Measurements from ENCODE around the gene HNF4A.

The HNF4A gene

GRCh38 chr20:44392776-44393607 lies 37.5 kb downstream of the HNF4A start:
- Mint-ChIP-seq H3K4me1 (peaks cover 3% of the 10 kb centered on the region), H3K27ac (no peak overlapping the region), H3K4me3 (no peak overlapping the region), H3K36me3 (ENCODE audit: low read depth) (no peaks in the 10 kb centered on the region), H3K9me3 (no peaks in the 10 kb centered on the region), H3K27me3 (peaks cover 7% of the 10 kb centered on the region)
- ATAC-seq = no peak
- no peak for DNase-seq

- Mint-ChIP-seq H3K9me3 (no peaks in the 10 kb centered on the region), H3K27me3 (peaks cover 5% of the 10 kb centered on the region), H3K4me3 (no peak overlapping the region), H3K4me1 (peaks cover 1% of the 10 kb centered on the region), H3K27ac (no peak overlapping the region), H3K36me3 (ENCODE audit: low read depth) (no peaks in the 10 kb centered on the region)
- no peak for ATAC-seq
- no peak for DNase-seq
These were observed 38.3 kb downstream of the HNF4A start for GRCh38 chr20:44393608-44394451.

- Mint-ChIP-seq H3K4me3 (no peak overlapping the region), H3K27ac (no peak overlapping the region), H3K4me1 (no peaks in the 10 kb centered on the region), H3K36me3 (ENCODE audit: low read depth) (no peaks in the 10 kb centered on the region), H3K9me3 (no peaks in the 10 kb centered on the region), H3K27me3 (peaks cover 4% of the 10 kb centered on the region)
- no peak for DNase-seq
- no peak for ATAC-seq
These were observed 38.9 kb downstream of the HNF4A start for GRCh38 chr20:44394452-44394701.

GRCh38 chr20:44394702-44395460 lies 39.4 kb downstream of the HNF4A start:
- Mint-ChIP-seq H3K4me1 (no peaks in the 10 kb centered on the region), H3K36me3 (ENCODE audit: low read depth) (no peaks in the 10 kb centered on the region), H3K27me3 (peaks cover 2% of the 10 kb centered on the region), H3K27ac (no peak overlapping the region), H3K9me3 (no peaks in the 10 kb centered on the region), H3K4me3 (no peak overlapping the region)
- no peak for DNase-seq
- ATAC-seq = no peak

- no peaks in the 10 kb centered on the region for H3K36me3 Mint-ChIP-seq (ENCODE audit: low read depth)
- H3K27me3 Mint-ChIP-seq = peaks cover 2% of the 10 kb centered on the region
- H3K4me1 Mint-ChIP-seq = no peaks in the 10 kb centered on the region
- H3K9me3 Mint-ChIP-seq = no peaks in the 10 kb centered on the region
- H3K27ac Mint-ChIP-seq = no peak overlapping the region
- DNase-seq = no peak
- no peak for ATAC-seq
- no peak overlapping the region for H3K4me3 Mint-ChIP-seq
These were observed 40.2 kb downstream of the HNF4A start for GRCh38 chr20:44395461-44396340.

- no peaks in the 10 kb centered on the region for H3K4me1 Mint-ChIP-seq
- no peak for DNase-seq
- no peak overlapping the region for H3K27ac Mint-ChIP-seq
- H3K9me3 Mint-ChIP-seq = no peaks in the 10 kb centered on the region
- H3K27me3 Mint-ChIP-seq = peaks cover 2% of the 10 kb centered on the region
- ATAC-seq = no peak
- no peaks in the 10 kb centered on the region for H3K36me3 Mint-ChIP-seq (ENCODE audit: low read depth)
- no peak overlapping the region for H3K4me3 Mint-ChIP-seq
These were observed 41.1 kb downstream of the HNF4A start for GRCh38 chr20:44396369-44397130.

- Mint-ChIP-seq H3K4me1 (no peaks in the 10 kb centered on the region), H3K27me3 (peaks cover 2% of the 10 kb centered on the region), H3K36me3 (ENCODE audit: low read depth) (no peaks in the 10 kb centered on the region), H3K9me3 (no peaks in the 10 kb centered on the region), H3K27ac (no peak overlapping the region), H3K4me3 (no peak overlapping the region)
- ATAC-seq (no peak), DNase-seq (no peak)
These were observed 42.8 kb downstream of the HNF4A start for GRCh38 chr20:44398335-44398734.

- Mint-ChIP-seq H3K27me3 (peaks cover 2% of the 10 kb centered on the region), H3K4me1 (no peaks in the 10 kb centered on the region), H3K9me3 (peaks cover 2% of the 10 kb centered on the region), H3K27ac (no peak overlapping the region), H3K4me3 (no peak overlapping the region), H3K36me3 (ENCODE audit: low read depth) (no peaks in the 10 kb centered on the region)
- ATAC-seq (no peak), DNase-seq (no peak)
These were observed 43.9 kb downstream of the HNF4A start for GRCh38 chr20:44399446-44399845.

GRCh38 chr20:44400671-44400969 lies 45.1 kb downstream of the HNF4A start:
- Mint-ChIP-seq H3K27me3 (peaks cover 2% of the 10 kb centered on the region), H3K9me3 (peaks cover 4% of the 10 kb centered on the region), H3K27ac (no peak overlapping the region), H3K4me1 (no peaks in the 10 kb centered on the region), H3K36me3 (ENCODE audit: low read depth) (no peaks in the 10 kb centered on the region), H3K4me3 (no peak overlapping the region)
- ATAC-seq (no peak), DNase-seq (no peak)

- Mint-ChIP-seq H3K36me3 (ENCODE audit: low read depth) (no peaks in the 10 kb centered on the region), H3K27me3 (peaks cover 2% of the 10 kb centered on the region), H3K27ac (no peak overlapping the region), H3K9me3 (peaks cover 4% of the 10 kb centered on the region), H3K4me3 (no peak overlapping the region), H3K4me1 (no peaks in the 10 kb centered on the region)
- no peak for ATAC-seq
- DNase-seq = no peak
These were observed 45.7 kb downstream of the HNF4A start for GRCh38 chr20:44400970-44401769.

- ATAC-seq = no peak
- no peak for DNase-seq
- no peak overlapping the region for H3K4me3 Mint-ChIP-seq
- H3K4me1 Mint-ChIP-seq = no peaks in the 10 kb centered on the region
- H3K9me3 Mint-ChIP-seq = peaks cover 4% of the 10 kb centered on the region
- H3K36me3 Mint-ChIP-seq (ENCODE audit: low read depth) = no peaks in the 10 kb centered on the region
- H3K27ac Mint-ChIP-seq = no peak overlapping the region
- H3K27me3 Mint-ChIP-seq = peaks cover 2% of the 10 kb centered on the region
These were observed 46.4 kb downstream of the HNF4A start for GRCh38 chr20:44401770-44402390.

- Mint-ChIP-seq H3K27me3 (peaks cover 2% of the 10 kb centered on the region), H3K27ac (no peak overlapping the region), H3K4me1 (no peaks in the 10 kb centered on the region), H3K4me3 (no peak overlapping the region), H3K9me3 (peaks cover 4% of the 10 kb centered on the region), H3K36me3 (ENCODE audit: low read depth) (no peaks in the 10 kb centered on the region)
- ATAC-seq (no peak), DNase-seq (no peak)
These were observed 47.1 kb downstream of the HNF4A start for GRCh38 chr20:44402391-44403193.
